Fibroblast of lung (primary cell): Measurements from ENCODE around the gene RASA2.

Experiments
- CTCF ChIP-seq, 2 donors: IDR thresholded peaks in 1 of 2; conservative IDR thresholded peaks in 1 of 2; 1 replicate in 1 of 2; 2 replicates in 1 of 2; pipeline ENCODE4 v1.5.1; 2011 to 2012; ENCODE audit warnings: low read length in 2 of 2, control low read depth in 1 of 2, inconsistent platforms in 1 of 2, low read depth in 1 of 2, mild to moderate bottlenecking in 1 of 2
- EZH2 ChIP-seq: IDR thresholded peaks from 2 replicates; pipeline ENCODE4 v1.5.1; 2012; ENCODE audit warnings: low read length, control low read depth, mild to moderate bottlenecking; ENCODE audit errors: missing control alignments

GRCh38 chr3:141550926-141551665, 64.3 kb downstream of the RASA2 start:
- TF ChIP-seq CTCF (conservative IDR thresholded peaks at IDR 0.05 in 1 of 2, IDR thresholded peaks at IDR 0.05 in 1 of 2; ENCODE audit: low read depth in 1 of 2, low read length in 2 of 2) (no peak), EZH2 (no peak)
